HEK293 (cell line): ENCODE data around the gene AMN.

Experiments
- ZFHX2 ChIP-seq: fragments of 450-650 bp; formaldehyde crosslinking; conservative IDR thresholded peaks from 2 replicates; pipeline ENCODE4 v1.5.1; 2016; ENCODE audit warnings: missing biosample characterization, missing genetic modification characterization
- ZNF121 ChIP-seq: fragments of 450-650 bp; formaldehyde crosslinking; IDR thresholded peaks from 2 replicates; pipeline ENCODE4 v1.5.1; 2016; ENCODE audit warnings: missing biosample characterization, missing genetic modification characterization
- ZNF302 ChIP-seq: fragments of 450-650 bp; formaldehyde crosslinking; IDR thresholded peaks from 2 replicates; pipeline ENCODE4 v1.5.1; 2016; ENCODE audit warnings: missing biosample characterization, missing genetic modification characterization, low read depth
- ZNF510 ChIP-seq: fragments of 450-650 bp; formaldehyde crosslinking; IDR thresholded peaks from 2 replicates; pipeline ENCODE4 v1.5.1; 2018; ENCODE audit warnings: mild to moderate bottlenecking, missing genetic modification characterization, missing biosample characterization; ENCODE audit not compliant: insufficient replicate concordance
- ZNF747 ChIP-seq: fragments of 450-650 bp; formaldehyde crosslinking; IDR thresholded peaks from 2 replicates; pipeline ENCODE4 v1.5.1; 2016; ENCODE audit warnings: missing biosample characterization, missing genetic modification characterization
- TF ChIP-seq, protein P1 (sequence below): fragments of 450-650 bp; formaldehyde crosslinking; IDR thresholded peaks from 2 replicates; pipeline ENCODE4 v1.5.1; 2016; ENCODE audit warnings: missing biosample characterization, missing genetic modification characterization
- TF ChIP-seq, protein P2 (sequence below): fragments of 450-650 bp; formaldehyde crosslinking; IDR thresholded peaks from 2 replicates; pipeline ENCODE4 v1.5.1; 2016; ENCODE audit warnings: missing biosample characterization, missing genetic modification characterization, low read depth
- TF ChIP-seq, protein P3 (sequence below): fragments of 450-650 bp; formaldehyde crosslinking; IDR thresholded peaks from 2 replicates; pipeline ENCODE4 v1.5.1; 2016; ENCODE audit warnings: missing biosample characterization, missing genetic modification characterization

DNA sequence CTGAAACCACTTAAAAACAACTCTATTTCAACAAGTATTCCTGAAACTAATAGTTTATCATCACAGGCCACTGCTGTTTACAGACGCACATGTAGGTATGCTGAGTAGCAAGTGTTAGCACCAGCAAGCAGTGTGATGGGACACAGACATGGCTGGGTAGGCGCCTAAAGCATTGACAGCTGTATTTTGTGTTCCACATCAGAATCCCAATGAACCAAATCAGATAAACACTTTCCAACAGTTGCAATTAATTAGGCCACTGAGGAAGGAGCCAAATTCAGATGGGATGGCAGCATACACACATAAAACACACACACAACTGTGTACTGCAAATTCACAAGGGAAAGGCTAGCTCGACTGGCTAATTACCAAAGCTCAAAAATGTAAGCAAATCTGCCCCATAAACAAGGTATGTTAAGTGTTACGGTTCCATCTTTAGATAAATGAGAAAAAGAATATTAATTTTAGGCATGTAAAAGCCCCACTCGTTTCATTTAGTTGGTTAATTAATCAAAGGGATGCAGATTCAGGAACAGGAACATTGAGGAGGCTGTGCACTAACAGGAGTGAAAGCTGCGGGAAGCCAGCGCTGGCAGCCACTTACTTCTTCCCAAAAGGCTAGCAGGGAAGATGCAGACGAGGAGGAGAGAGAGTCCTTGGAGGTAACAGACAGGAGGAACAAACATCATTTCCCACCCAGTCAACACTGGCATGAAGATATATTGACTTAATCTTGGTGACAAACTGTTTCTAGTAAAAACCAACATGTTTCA is 33.4 kb downstream of the AMN start:
- TF ChIP-seq ZFHX2 (tag by site-specific recombination) = no peak
- TF ChIP-seq, protein P1, sequence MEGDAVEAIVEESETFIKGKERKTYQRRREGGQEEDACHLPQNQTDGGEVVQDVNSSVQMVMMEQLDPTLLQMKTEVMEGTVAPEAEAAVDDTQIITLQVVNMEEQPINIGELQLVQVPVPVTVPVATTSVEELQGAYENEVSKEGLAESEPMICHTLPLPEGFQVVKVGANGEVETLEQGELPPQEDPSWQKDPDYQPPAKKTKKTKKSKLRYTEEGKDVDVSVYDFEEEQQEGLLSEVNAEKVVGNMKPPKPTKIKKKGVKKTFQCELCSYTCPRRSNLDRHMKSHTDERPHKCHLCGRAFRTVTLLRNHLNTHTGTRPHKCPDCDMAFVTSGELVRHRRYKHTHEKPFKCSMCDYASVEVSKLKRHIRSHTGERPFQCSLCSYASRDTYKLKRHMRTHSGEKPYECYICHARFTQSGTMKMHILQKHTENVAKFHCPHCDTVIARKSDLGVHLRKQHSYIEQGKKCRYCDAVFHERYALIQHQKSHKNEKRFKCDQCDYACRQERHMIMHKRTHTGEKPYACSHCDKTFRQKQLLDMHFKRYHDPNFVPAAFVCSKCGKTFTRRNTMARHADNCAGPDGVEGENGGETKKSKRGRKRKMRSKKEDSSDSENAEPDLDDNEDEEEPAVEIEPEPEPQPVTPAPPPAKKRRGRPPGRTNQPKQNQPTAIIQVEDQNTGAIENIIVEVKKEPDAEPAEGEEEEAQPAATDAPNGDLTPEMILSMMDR (tag by site-specific recombination) = no peak
- no peak for TF ChIP-seq ZNF121
- TF ChIP-seq ZNF510 (tag by site-specific recombination) = no peak
- no peak for TF ChIP-seq ZNF747
- no peak for TF ChIP-seq ZNF302 (tag by site-specific recombination)
- TF ChIP-seq, protein P2, sequence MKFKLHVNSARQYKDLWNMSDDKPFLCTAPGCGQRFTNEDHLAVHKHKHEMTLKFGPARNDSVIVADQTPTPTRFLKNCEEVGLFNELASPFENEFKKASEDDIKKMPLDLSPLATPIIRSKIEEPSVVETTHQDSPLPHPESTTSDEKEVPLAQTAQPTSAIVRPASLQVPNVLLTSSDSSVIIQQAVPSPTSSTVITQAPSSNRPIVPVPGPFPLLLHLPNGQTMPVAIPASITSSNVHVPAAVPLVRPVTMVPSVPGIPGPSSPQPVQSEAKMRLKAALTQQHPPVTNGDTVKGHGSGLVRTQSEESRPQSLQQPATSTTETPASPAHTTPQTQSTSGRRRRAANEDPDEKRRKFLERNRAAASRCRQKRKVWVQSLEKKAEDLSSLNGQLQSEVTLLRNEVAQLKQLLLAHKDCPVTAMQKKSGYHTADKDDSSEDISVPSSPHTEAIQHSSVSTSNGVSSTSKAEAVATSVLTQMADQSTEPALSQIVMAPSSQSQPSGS (tag by site-specific recombination) = no peak
- TF ChIP-seq, protein P3, sequence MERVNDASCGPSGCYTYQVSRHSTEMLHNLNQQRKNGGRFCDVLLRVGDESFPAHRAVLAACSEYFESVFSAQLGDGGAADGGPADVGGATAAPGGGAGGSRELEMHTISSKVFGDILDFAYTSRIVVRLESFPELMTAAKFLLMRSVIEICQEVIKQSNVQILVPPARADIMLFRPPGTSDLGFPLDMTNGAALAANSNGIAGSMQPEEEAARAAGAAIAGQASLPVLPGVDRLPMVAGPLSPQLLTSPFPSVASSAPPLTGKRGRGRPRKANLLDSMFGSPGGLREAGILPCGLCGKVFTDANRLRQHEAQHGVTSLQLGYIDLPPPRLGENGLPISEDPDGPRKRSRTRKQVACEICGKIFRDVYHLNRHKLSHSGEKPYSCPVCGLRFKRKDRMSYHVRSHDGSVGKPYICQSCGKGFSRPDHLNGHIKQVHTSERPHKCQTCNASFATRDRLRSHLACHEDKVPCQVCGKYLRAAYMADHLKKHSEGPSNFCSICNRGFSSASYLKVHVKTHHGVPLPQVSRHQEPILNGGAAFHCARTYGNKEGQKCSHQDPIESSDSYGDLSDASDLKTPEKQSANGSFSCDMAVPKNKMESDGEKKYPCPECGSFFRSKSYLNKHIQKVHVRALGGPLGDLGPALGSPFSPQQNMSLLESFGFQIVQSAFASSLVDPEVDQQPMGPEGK (tag by site-specific recombination) = no peak
